Astrocyte (in vitro differentiated cells and primary cell): ENCODE measurements around the gene ZG16B.

Experiments
- CTCF ChIP-seq: IDR thresholded peaks from 2 replicates; pipeline ENCODE4 v1.5.1; 2011; ENCODE audit warnings: low read depth, mild to moderate bottlenecking, inconsistent platforms, low read length, moderate library complexity; ENCODE audit not compliant: insufficient read depth
- EZH2 ChIP-seq: IDR thresholded peaks from 2 replicates; pipeline ENCODE4 v1.6.1; 2012; ENCODE audit warnings: mild to moderate bottlenecking, low read length, inconsistent platforms; ENCODE audit not compliant: insufficient read depth

GRCh38 chr16:2810651-2811050 is 19.5 kb upstream of the ZG16B start:
- TF ChIP-seq EZH2 (no peak), CTCF (no peak)
